ENCODE measurements around the gene ARHGEF17.
"Not testable (repeated sequence)": the region's sequence is repeated elsewhere in the genome, so short reads cannot be mapped to it uniquely, and the experiment has no call there.

ARHGEF17 gene

GRCh38 chr11:73308003-73308960 lies at the start of gene ARHGEF17:
Gene ARHGEF17, plus strand, starts transcription at chr11:73308276. Its CDS starts 363 bp downstream, at chr11:73308639.
- DNase-seq = no peak

GRCh38 chr11:73259406-73260126 lies 48.5 kb upstream of the ARHGEF17 start:
- no peak for DNase-seq

GRCh38 chr11:73260127-73260457 lies 48.0 kb upstream of the ARHGEF17 start:
- DNase-seq = no peak

DNA sequence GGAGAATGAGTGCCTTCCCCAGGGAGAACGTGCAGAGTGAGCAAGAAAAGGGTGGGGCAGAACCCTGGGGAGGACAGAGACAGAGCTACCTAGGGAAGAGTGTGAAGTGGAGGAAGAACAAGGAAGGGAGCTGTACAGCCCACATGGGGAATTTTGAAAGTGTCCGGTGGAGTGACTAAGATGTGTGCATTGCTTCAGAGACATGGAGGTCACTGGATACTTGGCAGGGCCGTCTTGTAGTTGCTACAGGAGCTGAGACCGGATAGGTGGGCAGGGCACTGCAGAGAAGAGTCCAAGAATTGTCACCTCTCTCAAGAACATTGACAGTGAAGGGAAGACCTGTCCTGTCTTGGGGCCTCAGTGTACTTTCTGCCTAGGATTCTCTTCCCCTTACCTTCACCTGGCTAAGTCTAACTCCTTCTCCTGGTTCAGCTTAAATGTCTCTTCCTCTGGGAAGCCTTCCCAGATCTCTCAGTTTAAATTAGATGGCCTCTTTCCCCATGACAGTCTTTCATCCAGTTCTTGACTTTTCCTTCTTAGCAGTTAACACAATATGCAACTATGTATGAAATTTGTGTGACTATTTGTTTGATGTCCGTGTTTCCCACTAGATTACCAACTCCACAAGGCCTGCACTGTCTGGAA lies 45.1 kb upstream of the ARHGEF17 start:
- DNase-seq = no peak

DNA sequence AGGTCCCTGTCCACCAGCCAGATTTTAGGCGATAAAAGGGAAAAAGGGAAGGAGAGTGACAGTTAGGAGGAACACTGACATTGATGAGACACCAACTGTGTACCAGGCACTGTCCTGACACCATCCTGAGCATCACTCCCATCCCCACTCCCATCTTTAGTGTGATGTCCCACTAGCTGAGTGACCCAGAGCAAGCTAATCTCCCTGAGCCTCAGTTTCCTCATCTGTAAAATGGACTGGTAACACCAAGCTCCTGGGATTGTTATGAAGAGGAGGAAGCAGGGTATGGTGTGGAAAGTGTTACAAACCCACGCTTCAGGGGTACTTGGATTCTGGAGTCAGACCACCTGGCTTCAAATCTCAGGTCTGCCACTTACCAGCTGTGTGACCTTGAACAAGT lies 44.4 kb upstream of the ARHGEF17 start:
- no peak for DNase-seq

DNA sequence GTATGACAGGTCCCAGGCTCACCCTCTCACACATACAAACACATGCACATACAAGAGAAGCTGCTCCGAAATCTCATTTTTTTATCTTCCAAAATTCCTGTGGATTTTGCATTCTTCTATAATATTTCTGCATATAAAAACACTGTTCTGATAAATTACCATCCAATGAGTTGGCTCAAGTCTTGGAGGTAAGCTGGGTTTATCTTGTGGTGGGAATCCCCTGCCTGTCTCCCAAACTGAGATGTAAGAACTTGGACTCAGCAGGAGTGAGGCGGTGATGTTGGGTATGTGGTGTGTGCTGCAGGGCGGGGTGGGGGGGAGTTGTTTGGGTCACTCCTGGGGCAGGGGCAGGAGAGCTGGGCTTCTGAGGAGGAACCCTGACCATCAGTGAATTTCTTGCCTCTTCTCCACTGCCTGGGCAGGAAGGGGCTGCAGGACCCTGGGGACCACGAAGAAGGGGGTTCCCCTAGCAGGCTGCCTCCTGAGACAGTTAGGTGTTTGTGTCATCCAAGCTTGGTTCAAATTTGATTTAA lies 42.7 kb upstream of the ARHGEF17 start:
- no peak for DNase-seq

- DNase-seq = no peak
Observed at GRCh38 chr11:73265853-73266645, 42.0 kb upstream of the ARHGEF17 start.

- DNase-seq = no peak
Observed at GRCh38 chr11:73266646-73267020, 41.4 kb upstream of the ARHGEF17 start.

DNA sequence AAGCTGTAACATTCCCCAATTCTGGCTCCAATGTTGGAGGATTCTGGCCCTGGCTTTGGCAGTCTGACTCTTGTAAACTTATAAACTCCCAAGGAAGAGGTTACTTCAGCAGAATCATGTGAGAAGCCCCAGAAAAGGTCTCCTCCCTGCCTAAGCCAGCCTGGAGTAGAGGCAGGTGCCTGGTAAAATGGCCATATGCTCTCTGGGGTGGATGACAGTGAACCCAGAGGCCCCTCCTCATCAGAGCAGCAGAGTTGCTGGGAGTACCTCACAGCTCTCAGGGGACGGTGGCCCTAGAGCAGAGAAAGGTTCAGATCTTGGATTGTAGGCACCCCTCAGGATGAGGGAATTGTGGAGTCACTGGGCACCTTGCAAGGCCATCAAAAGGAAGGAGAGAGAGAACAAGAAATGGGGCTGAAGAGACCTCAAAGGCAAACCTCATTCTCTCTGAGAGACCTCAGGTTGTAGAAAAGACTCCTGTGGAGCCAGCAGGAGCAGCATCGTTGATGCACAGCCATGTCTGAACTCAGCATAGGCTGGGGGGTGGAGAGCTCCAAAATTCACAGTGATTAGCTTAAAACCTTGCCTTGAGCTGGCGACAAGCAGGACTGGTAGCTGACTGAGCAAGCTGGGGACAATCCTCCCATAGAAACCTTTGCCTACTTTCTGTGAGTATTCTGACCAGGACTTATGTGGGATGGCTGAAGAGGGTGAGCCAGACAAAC lies 40.8 kb upstream of the ARHGEF17 start:
- DNase-seq = no peak

GRCh38 chr11:73267906-73268540 lies 40.1 kb upstream of the ARHGEF17 start:
- no peak for DNase-seq

DNA sequence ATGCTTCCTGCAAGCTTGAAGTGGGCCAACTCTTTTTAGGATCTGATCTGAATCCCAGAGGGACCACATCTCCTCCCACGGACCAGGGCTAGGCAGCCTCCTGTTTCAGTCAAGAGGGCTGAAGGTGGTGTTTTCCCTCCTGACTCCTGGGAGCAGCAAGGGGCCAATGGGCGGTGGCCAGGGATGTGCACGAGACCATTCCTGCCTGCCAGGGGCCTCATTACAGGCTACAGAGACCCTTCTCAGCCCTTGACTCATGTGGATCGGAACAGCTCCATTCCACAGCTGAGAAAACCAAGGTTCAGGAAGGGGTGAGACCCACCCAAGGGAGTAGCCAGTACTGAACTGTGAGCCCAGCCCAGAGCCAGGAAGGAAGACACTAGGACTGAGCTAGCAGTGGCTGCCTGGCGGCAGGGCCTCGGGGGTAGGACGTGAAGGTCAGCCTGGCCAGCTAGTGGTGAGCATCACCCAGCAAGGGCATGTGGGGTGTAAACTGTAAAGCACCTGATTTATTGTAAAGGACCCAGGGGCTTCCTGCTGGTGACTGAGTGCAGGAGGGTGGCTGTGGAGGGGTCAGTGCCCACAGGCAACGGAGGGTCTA lies 39.3 kb upstream of the ARHGEF17 start:
- DNase-seq = no peak

DNA sequence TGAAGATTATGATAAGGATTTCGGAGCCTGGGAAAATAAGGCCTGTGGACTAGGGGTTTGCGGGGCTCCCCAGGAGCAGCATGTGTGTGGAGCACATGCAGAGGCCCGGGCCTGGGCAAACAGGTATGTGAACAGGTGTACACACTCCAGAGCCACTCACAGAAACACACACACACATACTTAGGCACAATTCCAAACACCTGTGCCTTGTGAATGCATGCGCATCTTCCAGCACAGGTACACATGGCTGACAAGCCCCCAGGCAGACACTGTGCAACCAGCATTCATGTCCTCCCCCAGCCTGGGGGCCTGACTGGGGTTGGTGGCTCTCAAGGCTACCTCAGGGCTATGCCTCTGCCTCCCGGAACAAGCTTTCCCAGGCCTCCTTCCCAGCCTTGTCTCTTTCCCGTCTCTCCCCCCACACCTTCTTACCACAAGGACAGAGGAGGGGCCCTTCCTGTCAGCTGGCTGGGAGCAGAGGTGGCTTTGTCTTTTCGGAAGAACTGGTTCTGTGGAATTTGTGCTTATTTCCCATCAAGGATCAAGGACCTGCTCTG lies 38.5 kb upstream of the ARHGEF17 start:
- DNase-seq = no peak

GRCh38 chr11:73270016-73270854 lies 37.8 kb upstream of the ARHGEF17 start:
- DNase-seq = no peak

DNA sequence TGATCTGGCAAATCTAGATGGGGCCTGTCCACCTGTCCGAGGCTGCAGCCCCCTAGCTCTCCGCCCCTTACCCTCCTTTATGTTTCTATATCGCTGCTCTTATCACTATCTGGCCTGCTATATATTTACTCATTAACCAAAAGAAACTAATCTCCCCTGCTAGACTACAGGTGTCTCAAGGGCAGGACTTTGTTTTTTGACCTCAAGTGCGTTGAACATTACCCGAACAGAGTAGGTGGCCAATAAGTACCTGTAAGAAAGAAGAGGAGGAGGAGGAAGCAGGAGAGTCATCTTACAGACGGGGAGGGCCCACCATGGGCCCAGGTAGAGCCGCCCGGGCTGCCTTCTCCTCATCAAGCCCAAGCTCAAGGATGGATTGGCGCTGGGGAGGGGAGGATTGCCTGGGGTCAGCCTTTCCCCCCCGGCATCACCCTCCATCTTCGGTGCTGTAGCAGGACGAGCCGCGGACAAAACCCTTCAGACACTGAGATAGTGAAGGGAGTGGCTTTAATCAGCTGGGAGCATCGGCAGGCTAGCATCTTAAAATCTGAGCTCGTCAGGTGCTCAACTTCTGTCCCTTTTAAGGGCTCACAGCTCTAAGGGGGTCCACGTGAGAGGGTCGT lies 37.1 kb upstream of the ARHGEF17 start:
- DNase-seq = no peak

- not testable (repeated sequence) for DNase-seq
Observed at GRCh38 chr11:73271478-73271865, 36.6 kb upstream of the ARHGEF17 start.

- DNase-seq = no peak
Observed at GRCh38 chr11:73271936-73272679, 36.0 kb upstream of the ARHGEF17 start, which contains the start of gene P2RY6. Gene P2RY6, plus strand, starts transcription at chr11:73272338. Its CDS starts 24,181 bp downstream, at chr11:73296519.

- DNase-seq = no peak
Observed at GRCh38 chr11:73272680-73273038, 35.4 kb upstream of the ARHGEF17 start.

GRCh38 chr11:73273222-73273895 lies 34.7 kb upstream of the ARHGEF17 start:
- DNase-seq = no peak

Measured in NCI-H2107 (cell line).